GM15510 (cell line): Measurements from ENCODE around the gene TPM3.

ENCODE experiments used
- POLR2A ChIP-seq: IDR thresholded peaks from 3 replicates; pipeline ENCODE4 v1.6.1; 2011; ENCODE audit warnings: borderline replicate concordance; ENCODE audit not compliant: insufficient read length; ENCODE audit errors: extremely low read depth

Gene TPM3

GRCh38 chr1:154154053-154154452 is 37.8 kb downstream of the TPM3 start:
- no peak for TF ChIP-seq POLR2A

GRCh38 chr1:154151311-154151710 is 40.6 kb downstream of the TPM3 start:
- TF ChIP-seq POLR2A: no peak

- TF ChIP-seq POLR2A: no peak
Observed at GRCh38 chr1:154148807-154149206, 43.1 kb downstream of the TPM3 start.

DNA sequence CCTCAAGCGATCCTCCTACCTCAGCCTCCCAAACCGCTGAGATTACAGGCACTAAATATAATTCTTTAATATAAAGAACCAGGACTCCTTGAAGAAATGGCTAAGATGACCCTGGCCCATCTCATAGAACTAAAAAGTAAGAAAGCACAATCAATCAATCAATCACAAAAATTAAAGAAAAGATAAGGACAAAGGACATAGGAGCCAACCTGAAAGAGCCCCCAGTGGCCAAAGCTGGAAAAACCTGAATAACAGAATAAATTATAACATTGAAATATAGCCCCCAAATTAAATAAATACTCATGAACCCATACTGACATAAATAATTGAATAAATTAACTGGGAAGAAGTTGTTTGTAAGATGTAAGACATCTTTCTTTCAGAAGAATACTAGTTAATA is 45.9 kb downstream of the TPM3 start:
- TF ChIP-seq POLR2A: no peak

DNA sequence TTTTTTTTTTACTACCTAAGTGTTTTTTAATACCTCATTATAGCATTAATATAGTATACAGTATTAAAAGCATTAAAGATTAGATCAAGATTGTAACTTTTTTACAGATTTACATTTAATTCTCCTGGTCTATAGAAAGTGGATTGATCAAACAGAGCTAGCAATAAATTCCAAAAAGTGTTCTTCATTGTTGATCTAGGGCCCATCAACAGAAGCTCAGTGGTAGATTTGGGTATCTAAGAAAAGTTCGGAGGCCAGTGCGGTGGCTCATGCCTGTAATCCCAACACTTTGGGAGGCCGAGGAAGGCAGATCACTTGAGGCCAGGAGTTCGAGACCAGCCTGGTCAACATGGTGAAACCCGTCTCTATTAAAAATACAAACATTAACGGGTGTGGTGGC is 49.5 kb downstream of the TPM3 start:
- no peak for TF ChIP-seq POLR2A

- TF ChIP-seq POLR2A: no peak
Observed at GRCh38 chr1:154141240-154141639, 50.7 kb downstream of the TPM3 start.

DNA sequence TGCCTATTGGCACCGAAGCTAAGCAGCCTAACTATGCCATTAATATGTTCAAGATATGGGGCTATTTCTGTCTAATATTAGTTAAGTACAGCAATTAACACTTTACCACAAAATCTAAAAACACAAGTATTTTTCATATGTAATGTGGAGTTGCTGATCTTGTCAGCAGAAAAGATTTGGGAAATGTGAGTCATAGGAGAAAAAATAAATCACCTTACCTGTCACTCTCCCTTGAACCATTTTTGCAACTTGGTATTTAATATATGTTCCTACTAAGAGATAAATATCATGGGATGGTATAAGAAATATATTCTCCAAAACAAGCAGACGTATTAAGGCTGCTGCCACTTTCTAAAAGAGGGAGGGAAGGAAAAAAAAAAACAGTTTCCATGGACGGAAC is 54.0 kb downstream of the TPM3 start:
- TF ChIP-seq POLR2A: no peak

- no peak for TF ChIP-seq POLR2A
Observed at GRCh38 chr1:154133256-154133655, 58.6 kb downstream of the TPM3 start.

DNA sequence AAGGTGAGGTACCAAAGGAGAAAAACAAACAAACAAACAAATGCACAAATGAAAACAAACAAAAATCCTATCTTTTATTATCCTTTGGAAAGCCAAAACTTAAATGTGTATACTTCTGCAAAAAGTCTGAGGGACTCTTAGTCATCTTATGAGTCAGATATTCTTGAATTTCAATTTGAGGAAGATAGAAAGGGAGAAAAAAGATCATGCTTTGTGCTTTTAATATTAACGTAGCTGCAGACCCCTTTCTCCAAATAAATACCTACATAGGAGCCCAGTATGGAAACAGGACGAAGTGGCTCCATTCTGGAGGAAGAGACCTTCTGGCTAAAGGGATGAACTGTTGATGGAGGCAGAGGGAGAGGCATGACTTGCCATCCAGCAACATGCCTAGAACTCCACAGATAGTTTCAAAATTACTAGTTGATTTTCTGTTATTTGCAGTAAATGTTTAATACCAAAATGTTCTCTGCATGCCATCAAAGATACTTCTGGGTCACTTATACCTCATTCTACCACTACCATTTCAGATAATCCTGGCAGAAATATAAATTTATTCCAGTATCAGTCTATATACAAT is 62.4 kb downstream of the TPM3 start:
- no peak for TF ChIP-seq POLR2A

DNA sequence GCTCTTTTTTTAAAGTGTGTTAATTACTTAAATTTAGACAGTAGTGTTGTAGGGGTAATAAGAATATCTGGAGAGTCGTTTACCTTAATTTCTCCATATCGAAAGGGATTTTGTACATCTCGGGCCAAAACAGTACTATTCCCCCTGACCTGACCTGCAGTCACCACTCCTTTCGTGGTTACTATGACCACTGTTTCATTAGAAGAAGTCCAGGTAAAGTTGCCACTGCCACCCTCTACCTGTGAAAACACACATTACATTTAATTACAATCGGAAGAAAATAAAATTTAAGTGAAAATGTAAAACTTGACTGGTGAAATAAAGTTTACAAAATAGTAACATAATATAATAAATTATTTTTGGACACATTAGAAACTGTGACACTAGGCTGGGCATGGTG is 74.3 kb downstream of the TPM3 start:
- no peak for TF ChIP-seq POLR2A

- TF ChIP-seq POLR2A: no peak
Observed at GRCh38 chr1:154115180-154115579, 76.7 kb downstream of the TPM3 start.
